H1 (cell line): Measurements from ENCODE around the gene QSOX2. TPM values are rescaled to one million over a fixed set of nuclear protein-coding genes. Genes with fewer than 3 reads are reported as not detected.
A peak's percentile ranks its signal among the peaks of the same experiment; 100 is the strongest.

ENCODE experiments used
- CTCF ChIA-PET: fragments of 300-600 bp; sonication (Branson Sonifier 250); formaldehyde crosslinking; loops from one replicate; lab custom pipeline; 2021; ENCODE audit not compliant: partially characterized antibody; lab: Charles Lee
- POLR2A ChIA-PET: fragments of 300-600 bp; sonication (Branson Sonifier 250); formaldehyde crosslinking; loops from one replicate; lab custom pipeline; 2021; ENCODE audit warnings: inconsistent platforms; ENCODE audit not compliant: partially characterized antibody; lab: Charles Lee
- DNase-seq, 2 experiments: peaks; one replicate each; pipeline versions ENCODE4 v3.0.0 to v3.0.0-alpha.2; 2010 to 2022; ENCODE audit warnings: low spot score in 2 of 2, low read depth in 1 of 2, mixed read lengths in 1 of 2
- FAIRE-seq: peaks from 2 replicates; lab custom pipeline; 2011; peaks lifted over from hg19 to GRCh38; lab: Jason Lieb, UNC
- H2AFZ ChIP-seq: 2 replicates; pipeline ENCODE4 v1.8.1; 2012; ENCODE audit warnings: low read length, inconsistent platforms
- H2AK5ac ChIP-seq: 2 replicates; pipeline ENCODE4 v1.6.1; 2013; ENCODE audit warnings: low read depth, low read length
- H2BK120ac ChIP-seq: replicated peaks from 2 replicates; pipeline ENCODE3; 2013; ENCODE audit warnings: low read depth, low read length, inconsistent platforms
- H2BK12ac ChIP-seq: 2 replicates; pipeline ENCODE4 v1.6.1; 2013; ENCODE audit warnings: low read depth, low read length
- H2BK15ac ChIP-seq: 2 replicates; pipeline ENCODE4 v1.6.1; 2013; ENCODE audit warnings: low read length
- H2BK20ac ChIP-seq: 2 replicates; pipeline ENCODE4 v1.6.1; 2013; ENCODE audit warnings: low read length
- H2BK5ac ChIP-seq: 2 replicates; pipeline ENCODE4 v1.6.1; 2013; ENCODE audit warnings: low read depth, low read length
- H3K14ac ChIP-seq: 2 replicates; pipeline ENCODE4 v1.6.1; 2013; ENCODE audit warnings: inconsistent platforms; ENCODE audit not compliant: insufficient read length
- H3K18ac ChIP-seq: 2 replicates; pipeline ENCODE4 v1.6.1; 2013; ENCODE audit warnings: low read length; ENCODE audit errors: extremely low read depth
- H3K23ac ChIP-seq: 2 replicates; pipeline ENCODE4 v1.6.1; 2013; ENCODE audit warnings: inconsistent platforms; ENCODE audit not compliant: insufficient read length
- H3K23me2 ChIP-seq: 2 replicates; pipeline ENCODE4 v1.6.1; 2013; ENCODE audit warnings: low read depth, low read length
- H3K27ac ChIP-seq: 2 replicates; pipeline ENCODE4 v1.6.1; 2011; ENCODE audit warnings: low read depth, low read length, inconsistent platforms
- H3K27me3 ChIP-seq, 4 experiments: replicated peaks in 1 of 4; 1 replicate in 1 of 4; 2 replicates in 3 of 4; pipeline versions ENCODE4 v1.6.1 to v1.8.1; 2011 to 2013; ENCODE audit warnings: low read length in 3 of 4, mild to moderate bottlenecking in 3 of 4, inconsistent platforms in 2 of 4, mixed read lengths in 2 of 4, moderate library complexity in 1 of 4; ENCODE audit not compliant: control insufficient read depth in 3 of 4, insufficient read depth in 3 of 4; ENCODE audit errors: extremely low read depth in 1 of 4
- H3K36me3 ChIP-seq, 4 experiments: 2 replicates each; pipeline versions ENCODE4 v1.6.1 to v1.8.1; 2011 to 2013; ENCODE audit warnings: mild to moderate bottlenecking in 4 of 4, low read length in 3 of 4, moderate library complexity in 2 of 4, control low read depth in 1 of 4, inconsistent platforms in 1 of 4; ENCODE audit not compliant: insufficient read depth in 4 of 4, control insufficient read depth in 2 of 4
- H3K4ac ChIP-seq: replicated peaks from 2 replicates; pipeline ENCODE3; 2013; ENCODE audit warnings: low read length, low read depth, mixed read lengths, inconsistent platforms; ENCODE audit not compliant: insufficient read length
- H3K4me1 ChIP-seq, 4 experiments: replicated peaks in 1 of 4; 1 replicate in 1 of 4; 2 replicates in 3 of 4; pipeline versions ENCODE4 v1.6.1 to v1.8.1; 2011 to 2013; ENCODE audit warnings: low read length in 3 of 4, inconsistent platforms in 2 of 4, mixed read lengths in 1 of 4; ENCODE audit not compliant: insufficient read depth in 4 of 4, control insufficient read depth in 3 of 4
- H3K4me2 ChIP-seq, 2 experiments: 2 replicates each; pipeline versions ENCODE4 v1.6.1 to v1.8.1; 2011 to 2013; ENCODE audit warnings: low read depth in 2 of 2, low read length in 2 of 2, control low read depth in 1 of 2, inconsistent platforms in 1 of 2, mild to moderate bottlenecking in 1 of 2; ENCODE audit not compliant: insufficient read depth in 1 of 2
- H3K4me3 ChIP-seq, 4 experiments: fragments of 200-600, 300-600 bp in 1 of 4; sonication (generic), shearing (Covaris generic), sonication (Bioruptor Twin) in 1 of 4; 2 replicates each; pipeline versions ENCODE4 v1.5.1 to v1.8.1; 2011 to 2016; ENCODE audit warnings: low read length in 4 of 4, low read depth in 3 of 4, control low read depth in 2 of 4, inconsistent platforms in 2 of 4, mild to moderate bottlenecking in 2 of 4, mixed read lengths in 1 of 4, moderate library complexity in 1 of 4; ENCODE audit not compliant: insufficient read depth in 2 of 4; ENCODE audit errors: extremely low read depth in 1 of 4
- H3K56ac ChIP-seq: replicated peaks from 2 replicates; pipeline ENCODE3; 2013; ENCODE audit warnings: low read depth, mild to moderate bottlenecking, mixed read lengths, low read length, inconsistent platforms; ENCODE audit not compliant: insufficient read length
- H3K79me1 ChIP-seq: 2 replicates; pipeline ENCODE4 v1.6.1; 2013; ENCODE audit warnings: low read depth, low read length, control low read depth
- H3K79me2 ChIP-seq, 2 experiments: 2 replicates each; pipeline versions ENCODE4 v1.6.1 to v1.8.1; 2012 to 2013; ENCODE audit warnings: low read length in 2 of 2, mild to moderate bottlenecking in 2 of 2, inconsistent platforms in 1 of 2; ENCODE audit not compliant: insufficient read depth in 2 of 2, control insufficient read depth in 1 of 2
- H3K9ac ChIP-seq, 4 experiments: replicated peaks in 1 of 4; 1 replicate in 1 of 4; 2 replicates in 3 of 4; pipeline versions ENCODE4 v1.6.1 to v1.8.1; 2011 to 2013; ENCODE audit warnings: low read depth in 3 of 4, low read length in 3 of 4, control low read depth in 2 of 4, mild to moderate bottlenecking in 2 of 4, moderate library complexity in 2 of 4, inconsistent platforms in 1 of 4; ENCODE audit errors: extremely low read depth in 1 of 4
- H3K9me3 ChIP-seq, 2 experiments: 2 replicates each; pipeline versions ENCODE4 v1.6.1 to v1.8.1; 2012 to 2013; ENCODE audit warnings: mild to moderate bottlenecking in 2 of 2, moderate library complexity in 2 of 2, control low read depth in 1 of 2, inconsistent platforms in 1 of 2, low read depth in 1 of 2, low read length in 1 of 2, mixed read lengths in 1 of 2; ENCODE audit not compliant: insufficient read depth in 2 of 2
- H4K20me1 ChIP-seq, 2 experiments: replicated peaks in 1 of 2; 2 replicates each; pipeline versions ENCODE3 to v1.8.1; 2011 to 2013; ENCODE audit warnings: inconsistent platforms in 2 of 2, low read length in 2 of 2, mild to moderate bottlenecking in 1 of 2; ENCODE audit not compliant: insufficient read depth in 2 of 2, control insufficient read depth in 1 of 2
- H4K5ac ChIP-seq: 2 replicates; pipeline ENCODE4 v1.6.1; 2013; ENCODE audit warnings: low read length, low read depth, mixed read lengths, inconsistent platforms; ENCODE audit not compliant: insufficient read length
- H4K8ac ChIP-seq: 2 replicates; pipeline ENCODE4 v1.8.0; 2013; ENCODE audit warnings: mild to moderate bottlenecking, moderate library complexity, low read length, inconsistent platforms; ENCODE audit not compliant: insufficient read depth; ENCODE audit errors: extremely low read depth
- H4K91ac ChIP-seq: replicated peaks from 2 replicates; pipeline ENCODE3; 2013; ENCODE audit warnings: low read length, mixed read lengths, inconsistent platforms; ENCODE audit not compliant: insufficient read length
- CHD1 ChIP-seq: IDR thresholded peaks from 2 replicates; pipeline ENCODE4 v1.6.1; 2012; ENCODE audit warnings: low read depth, low read length, improper control_type of control experiment
- EZH2 ChIP-seq: fragments of 200-600 bp; sonication (generic); IDR thresholded peaks from 2 replicates; pipeline ENCODE4 v1.7.1; 2012; ENCODE audit warnings: low read depth, mild to moderate bottlenecking, moderate library complexity, low read length, inconsistent platforms; ENCODE audit not compliant: severe bottlenecking
- GABPA ChIP-seq: IDR thresholded peaks from 2 replicates; pipeline ENCODE4 v1.6.1; 2011; ENCODE audit warnings: mild to moderate bottlenecking, low read length, moderate library complexity, borderline replicate concordance; ENCODE audit not compliant: insufficient read depth
- KDM4A ChIP-seq: IDR thresholded peaks from one replicate; pipeline ENCODE4 v1.7.1; 2012; ENCODE audit warnings: low read depth, mild to moderate bottlenecking, moderate library complexity, low read length, inconsistent platforms; ENCODE audit not compliant: severe bottlenecking
- RNF2 ChIP-seq: fragments of 200-900, 300-1000 bp; sonication (generic); IDR thresholded peaks from 2 replicates; pipeline ENCODE4 v1.7.1; 2016; ENCODE audit warnings: borderline replicate concordance, low read depth, mild to moderate bottlenecking, antibody characterized with exemption, low read length; ENCODE audit not compliant: poor library complexity, severe bottlenecking; ENCODE audit errors: missing control alignments
- SUZ12 ChIP-seq: fragments of 200-600 bp; sonication (generic); IDR thresholded peaks from 2 replicates; pipeline ENCODE4 v1.6.1; 2012; ENCODE audit warnings: mild to moderate bottlenecking, inconsistent platforms, low read length, moderate library complexity, mixed read lengths
- USF2 ChIP-seq: IDR thresholded peaks from 2 replicates; pipeline ENCODE4 v1.6.1; 2011; ENCODE audit warnings: low read length, improper control_type of control experiment
- WGBS, 2 experiments: shearing (Covaris generic) in 1 of 2; methylation state at CpG; one replicate each; pipeline versions ENCODE4 v1.1.6 to v1.1.7; 2013 to 2015; ENCODE audit warnings: low lambda C conversion rate in 2 of 2, mixed read lengths in 2 of 2, inconsistent platforms in 1 of 2, low coverage in 1 of 2, missing lambda C conversion rate in 1 of 2; ENCODE audit not compliant: insufficient replicate concordance in 2 of 2, insufficient coverage in 1 of 2, insufficient read length in 1 of 2; ENCODE audit errors: extremely low coverage in 1 of 2, missing lambda C conversion rate in 1 of 2; 5-methylcytosine and 5-hydroxymethylcytosine counted together
- polyA plus RNA-seq, 7 experiments: library from polyadenylated mRNA; depleted of rRNA in 3 of 7; stranded (reverse) in 5 of 7; unstranded in 2 of 7; fragments of >200 nt in 5 of 7; fragments of 200-250 nt in 2 of 7; gene quantifications; 1 replicate in 5 of 7; 2 replicates in 1 of 7; 4 replicates in 1 of 7; pipeline versions ENCODE4 v1.2.1 to v1.2.3, GENCODE V29; 2011 to 2013; ENCODE audit warnings: missing spikeins in 2 of 7, mixed read lengths in 2 of 7
- total RNA-seq: library from RNA; stranded (reverse); fragmentation: NEBNext Ultra II Directional; extraction: Animal tissue kit (Norgen Biotek cat#: 25700); gene quantifications from 2 replicates; pipeline ENCODE4 v1.2.1, GENCODE V29; 2021

The QSOX2 gene
- total and polyA plus RNA-seq, 2 of the 8 experiments (the other 6 are each of a cell fraction or from before 2014, with no cell fraction given): 18.0 to 28.6 TPM

DNA sequence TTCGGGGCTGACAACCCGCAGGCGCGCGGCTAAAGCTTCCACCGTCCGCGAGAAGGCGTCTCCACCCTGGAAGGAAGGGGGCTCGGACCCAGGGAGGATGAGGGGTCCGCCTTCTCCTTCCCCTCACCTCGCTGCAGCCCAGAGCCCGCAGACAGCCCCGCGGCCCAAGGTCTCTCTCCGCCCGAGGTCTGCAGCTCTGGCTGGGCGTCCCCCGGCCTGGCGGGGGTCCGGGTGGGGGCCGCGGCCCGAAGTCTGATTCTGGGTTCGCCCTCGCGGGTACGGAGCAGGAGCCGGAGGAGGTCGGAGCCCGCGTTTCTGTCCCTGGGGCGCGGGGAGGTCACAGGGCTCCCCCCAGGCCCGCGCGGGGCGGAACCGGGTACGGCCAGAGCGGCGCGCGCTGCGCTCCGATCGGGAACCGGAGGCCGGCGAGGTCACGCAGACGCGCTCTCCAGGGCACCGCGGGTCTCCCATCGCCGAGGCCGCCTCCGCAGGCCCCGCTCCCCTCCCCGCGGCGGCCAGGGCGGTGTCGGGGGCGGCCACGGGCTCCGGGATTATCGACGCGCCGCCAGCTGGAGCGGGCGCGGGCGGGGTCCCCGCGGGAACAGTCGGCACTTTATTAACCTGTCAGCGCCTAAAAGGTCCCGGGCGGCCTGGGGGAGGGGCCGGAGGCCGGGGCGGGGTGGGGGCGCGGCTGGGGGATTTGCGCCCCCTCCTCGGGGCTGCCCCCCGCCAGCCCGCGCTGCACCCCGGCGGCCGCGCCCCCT lies 52.3 kb downstream of the QSOX2 start:
- no peak overlapping the region for H2BK20ac ChIP-seq
- no peak overlapping the region for H2BK120ac ChIP-seq
- ChIA-PET CTCF (interaction anchor here (1.2 to 1.4 kb wide), 2 partner anchors 23 to 59 kb away, joined by 3 to 7 read pairs; no protein-coding TSS in a partner anchor), POLR2A (interaction anchor here (1.0 to 2.3 kb wide), 5 partner anchors 9 to 61 kb away, joined by 3 to 9 read pairs (median 4); no protein-coding TSS in a partner anchor)
- H3K23ac ChIP-seq: no peak overlapping the region
- no peak overlapping the region for H3K14ac ChIP-seq
- no peak overlapping the region for H2AK5ac ChIP-seq
- DNase-seq: peak in 1 of 2 experiments; percentile 57
- H2BK5ac ChIP-seq: no peak overlapping the region
- no peak overlapping the region for H3K4ac ChIP-seq
- no peak overlapping the region for H2BK12ac ChIP-seq
- H3K9me3 ChIP-seq: no peaks in the 10 kb centered on the region
- FAIRE-seq: no peak
- WGBS, 2 experiments: 6% methylated on average over 42 of the region's 96 CpGs; no CpG with 5 or more reads in 1 of the 2 experiments
- H3K4me3 ChIP-seq: peak overlapping the region in 3 of 4 experiments; percentile 9 to 58 (median 21); a peak in 5 of 8 replicates
- H4K5ac ChIP-seq: no peak overlapping the region
- TF ChIP-seq CHD1: no peak
- peak; percentile 71 for TF ChIP-seq RNF2
- TF ChIP-seq KDM4A: peak; percentile 56
- 0 out of 2 replicates have a peak, but pooled peaks have one; percentile 7 for TF ChIP-seq GABPA
- TF ChIP-seq SUZ12: peak; percentile 96
- TF ChIP-seq USF2: no peak
- peak; percentile 99 for TF ChIP-seq EZH2
- no peak overlapping the region for H3K27ac ChIP-seq
- no peak overlapping the region for H4K91ac ChIP-seq
- no peak overlapping the region; the same call in 1 of the 2 replicates for H3K18ac ChIP-seq
- peak overlapping the region; percentile 59 to 72 for H3K4me2 ChIP-seq
- no peak overlapping the region for H3K56ac ChIP-seq
- no peak overlapping the region for H3K9ac ChIP-seq
- peaks cover 67 to 86% (median 83%) of the 10 kb centered on the region in 4 experiments for H3K27me3 ChIP-seq
- H2AFZ ChIP-seq: no peak overlapping the region
- H3K4me1 ChIP-seq: peaks cover 3 to 31% (median 26%) of the 10 kb centered on the region in 4 experiments
- peaks cover 7% of the 10 kb centered on the region; the same call in 1 of the 2 replicates for H3K23me2 ChIP-seq
- peaks cover 0 to 7% (median 0%) of the 10 kb centered on the region in 4 experiments; a peak in 1 of 8 replicates for H3K36me3 ChIP-seq
- H2BK15ac ChIP-seq: no peak overlapping the region
- no peaks in the 10 kb centered on the region for H3K79me2 ChIP-seq
- peak overlapping the region; percentile 60; the same call in 1 of the 2 replicates for H4K8ac ChIP-seq
- peaks cover 7 to 12% of the 10 kb centered on the region in 2 experiments for H4K20me1 ChIP-seq
- H3K79me1 ChIP-seq: no peaks in the 10 kb centered on the region
